Testis (tissue), 3 donors: ENCODE data around the gene FAM53A. TPM values are rescaled to one million over a fixed set of nuclear protein-coding genes. Genes with fewer than 3 reads are reported as not detected.

Experiments used
- DNase-seq: peaks from one replicate; pipeline ENCODE4 v3.0.0-alpha.2; 2019
- H3K27ac ChIP-seq, 2 donors: fragments of 200-600 bp; sonication (generic); one replicate each; pipeline ENCODE4 v1.5.1; 2019
- H3K27me3 ChIP-seq: fragments of 200-600 bp; sonication (generic); one replicate; pipeline ENCODE4 v1.5.1; 2019
- H3K36me3 ChIP-seq: fragments of 200-600 bp; sonication (generic); one replicate; pipeline ENCODE4 v1.5.1; 2017; ENCODE audit warnings: low read depth; ENCODE audit errors: missing control alignments
- H3K4me1 ChIP-seq: fragments of 200-600 bp; sonication (generic); one replicate; pipeline ENCODE4 v1.5.1; 2019
- H3K4me3 ChIP-seq, 2 donors: fragments of 200-600 bp; sonication (generic); one replicate each; pipeline ENCODE4 v1.5.1; 2017 to 2019
- H3K9me3 ChIP-seq: fragments of 200-600 bp; sonication (generic); one replicate; pipeline ENCODE4 v1.5.1; 2017
- POLR2A ChIP-seq: fragments of 450-650 bp; IDR thresholded peaks from one replicate; pipeline ENCODE4 v1.6.1; 2017; ENCODE audit warnings: antibody characterized with exemption, mild to moderate bottlenecking, moderate library complexity
- WGBS, 2 donors: methylation state at CpG; one replicate each; pipeline ENCODE4 v1.1.5; 2018; 5-methylcytosine and 5-hydroxymethylcytosine counted together
- intact Hi-C: fragments of 100-400 bp; cut with DNase I; formaldehyde crosslinking; loops from one replicate; pipeline ENCODE4 v1.15.1; 2023; ENCODE audit warnings: low total_unique reads
- polyA plus RNA-seq: library from polyadenylated mRNA; stranded (reverse); fragments of 350-450 nt; fragmentation: Illumina TruSeq; extraction: RNeasy Lipid Tissue Mini Kit (QIAGEN cat#74804); gene quantifications from one replicate; pipeline ENCODE4 v1.2.3, GENCODE V29; 2014; ENCODE audit warnings: low read depth, low replicate concordance; ENCODE audit not compliant: insufficient read depth
- total RNA-seq, 2 donors: library from RNA; depleted of rRNA; stranded (reverse); fragments of >200 nt; gene quantifications; one replicate each; pipeline ENCODE4 v1.2.3, GENCODE V29; 2016
- TF ChIP-seq, protein P1 (sequence below), 3 experiments: fragments of 450-650 bp in 2 of 3; fragments of 200-600 bp in 1 of 3; sonication (generic) in 1 of 3; IDR thresholded peaks; one replicate each; pipeline ENCODE4 v1.5.1; 2016 to 2019; ENCODE audit warnings: antibody characterized with exemption in 3 of 3, mild to moderate bottlenecking in 2 of 3, moderate library complexity in 1 of 3

FAM53A gene
- total and polyA plus RNA-seq, 3 donors from 2014 or later, result 24.2 to 60.8 (median 41.3) TPM

GRCh38 chr4:1637580-1638271 lies 46.4 kb downstream of the FAM53A start:
- Histone ChIP-seq H3K36me3 (no peaks in the 10 kb centered on the region), H3K9me3 (no peaks in the 10 kb centered on the region), H3K4me3 (no peak overlapping the region), H3K4me1 (no peaks in the 10 kb centered on the region), H3K27ac (no peak overlapping the region), H3K27me3 (no peaks in the 10 kb centered on the region)
- intact Hi-C loops, result loop anchor here (10.0 kb wide), 1 partner anchor 283 kb away; no protein-coding TSS in a partner anchor
- WGBS, 2 donors, result 87% methylated on average over 11 of the region's 12 CpGs; no CpG with 5 or more reads in 1 of the 2 donors
- TF ChIP-seq, protein P1, sequence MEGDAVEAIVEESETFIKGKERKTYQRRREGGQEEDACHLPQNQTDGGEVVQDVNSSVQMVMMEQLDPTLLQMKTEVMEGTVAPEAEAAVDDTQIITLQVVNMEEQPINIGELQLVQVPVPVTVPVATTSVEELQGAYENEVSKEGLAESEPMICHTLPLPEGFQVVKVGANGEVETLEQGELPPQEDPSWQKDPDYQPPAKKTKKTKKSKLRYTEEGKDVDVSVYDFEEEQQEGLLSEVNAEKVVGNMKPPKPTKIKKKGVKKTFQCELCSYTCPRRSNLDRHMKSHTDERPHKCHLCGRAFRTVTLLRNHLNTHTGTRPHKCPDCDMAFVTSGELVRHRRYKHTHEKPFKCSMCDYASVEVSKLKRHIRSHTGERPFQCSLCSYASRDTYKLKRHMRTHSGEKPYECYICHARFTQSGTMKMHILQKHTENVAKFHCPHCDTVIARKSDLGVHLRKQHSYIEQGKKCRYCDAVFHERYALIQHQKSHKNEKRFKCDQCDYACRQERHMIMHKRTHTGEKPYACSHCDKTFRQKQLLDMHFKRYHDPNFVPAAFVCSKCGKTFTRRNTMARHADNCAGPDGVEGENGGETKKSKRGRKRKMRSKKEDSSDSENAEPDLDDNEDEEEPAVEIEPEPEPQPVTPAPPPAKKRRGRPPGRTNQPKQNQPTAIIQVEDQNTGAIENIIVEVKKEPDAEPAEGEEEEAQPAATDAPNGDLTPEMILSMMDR (IDR thresholded peaks at IDR 0.05), result no peak
- TF ChIP-seq POLR2A, result no peak
- no peak for DNase-seq

DNA sequence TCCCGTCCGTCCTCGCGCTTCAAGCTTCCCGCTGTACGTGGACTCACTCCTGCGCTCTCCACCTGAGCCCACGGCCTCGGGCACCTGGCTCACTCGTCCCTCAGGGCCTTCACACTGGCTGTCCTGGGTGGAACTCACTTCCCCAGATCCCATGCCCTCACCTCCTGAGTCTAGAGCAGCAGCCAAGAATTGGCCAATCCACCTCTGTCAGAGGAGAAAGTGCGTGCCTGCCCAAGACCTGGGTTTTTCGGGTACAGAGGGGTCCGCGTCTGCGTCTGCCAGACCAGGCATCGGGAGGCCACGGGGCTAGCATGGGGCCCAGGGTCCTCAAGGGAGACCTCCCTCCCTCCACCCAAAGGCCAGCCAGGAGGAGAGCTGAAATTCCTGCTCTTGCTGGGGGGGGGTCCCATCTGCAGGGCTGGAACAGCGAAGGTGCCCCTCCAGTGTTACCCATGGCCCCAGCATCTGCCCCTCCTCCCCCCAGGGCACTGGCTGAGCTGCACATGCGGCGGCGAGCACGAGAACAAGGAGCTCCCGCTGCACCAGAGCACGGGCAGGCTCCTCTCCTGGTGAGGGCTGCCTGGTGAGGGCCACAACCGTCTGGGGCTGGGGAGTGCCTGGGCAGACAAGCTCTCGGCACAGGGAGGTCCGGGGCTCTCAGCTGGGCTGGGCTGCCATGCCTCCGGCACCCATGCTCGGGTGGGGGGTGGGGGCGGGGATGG lies 47.5 kb downstream of the FAM53A start:
- Histone ChIP-seq H3K27me3 (no peaks in the 10 kb centered on the region), H3K4me3 (no peak overlapping the region), H3K4me1 (no peaks in the 10 kb centered on the region), H3K27ac (no peak overlapping the region), H3K36me3 (no peaks in the 10 kb centered on the region), H3K9me3 (no peaks in the 10 kb centered on the region)
- 94 to 96% methylated on average over 20 to 30 of the region's 30 CpGs for WGBS, 2 donors
- intact Hi-C loops, result loop anchor here (10.0 kb wide), 1 partner anchor 282 kb away; no protein-coding TSS in a partner anchor
- DNase-seq, result no peak
- TF ChIP-seq POLR2A, result no peak
- TF ChIP-seq, protein P1 (IDR thresholded peaks at IDR 0.05), result no peak

GRCh38 chr4:1635464-1635863 lies 48.6 kb downstream of the FAM53A start:
- intact Hi-C loops, result loop anchor here (10.0 kb wide), 1 partner anchor 281 kb away; no protein-coding TSS in a partner anchor
- no peaks in the 10 kb centered on the region for H3K27me3 ChIP-seq
- H3K4me3 ChIP-seq, result no peak overlapping the region
- 92 to 96% methylated on average over 7 of the region's 7 CpGs for WGBS, 2 donors
- H3K36me3 ChIP-seq, result no peaks in the 10 kb centered on the region
- no peaks in the 10 kb centered on the region for H3K9me3 ChIP-seq
- H3K4me1 ChIP-seq, result no peaks in the 10 kb centered on the region
- TF ChIP-seq, protein P1 (IDR thresholded peaks at IDR 0.05), result no peak
- TF ChIP-seq POLR2A, result no peak
- DNase-seq, result no peak
- H3K27ac ChIP-seq, result no peak overlapping the region

GRCh38 chr4:1633993-1634392 lies 50.1 kb downstream of the FAM53A start:
- Histone ChIP-seq H3K4me3 (no peak overlapping the region), H3K27ac (no peak overlapping the region), H3K9me3 (no peaks in the 10 kb centered on the region), H3K36me3 (no peaks in the 10 kb centered on the region), H3K27me3 (no peaks in the 10 kb centered on the region), H3K4me1 (no peaks in the 10 kb centered on the region)
- no peak for DNase-seq
- WGBS, 2 donors, result 68 to 77% methylated on average over 6 to 7 of the region's 7 CpGs
- intact Hi-C loops, result loop anchor here (10.0 kb wide), 1 partner anchor 279 kb away; no protein-coding TSS in a partner anchor
- TF ChIP-seq, protein P1 (IDR thresholded peaks at IDR 0.05), result no peak
- no peak for TF ChIP-seq POLR2A
